A673 (cell line): ENCODE measurements around the gene KRT86. TPM values are rescaled to one million over a fixed set of nuclear protein-coding genes. Genes with fewer than 3 reads are reported as not detected.

Experiments used
- BruUV-seq: library from RNA; stranded (reverse); fragments of 400-500 nt; replicated peaks from 2 replicates; lab custom pipeline; 2021; lab: Mats Ljungman, UMichigan
- CTCF ChIA-PET: fragments of 300-600 bp; sonication (Branson Sonifier 250); formaldehyde crosslinking; loops from one replicate; lab custom pipeline; 2022; ENCODE audit warnings: antibody characterized with exemption; lab: Charles Lee
- POLR2A ChIA-PET: fragments of 300-600 bp; sonication (Branson Sonifier 250); formaldehyde crosslinking; loops from one replicate; lab custom pipeline; 2022; ENCODE audit warnings: antibody characterized with exemption; ENCODE audit not compliant: low non-redundant PET; lab: Charles Lee
- DNase-seq: peaks from one replicate; pipeline ENCODE4 v3.0.0-alpha.2; 2015; ENCODE audit warnings: low spot score
- H3K27ac ChIP-seq: fragments of 200-600 bp; sonication (generic); 2 replicates; pipeline ENCODE4 v1.5.1; 2016; ENCODE audit warnings: mixed run types, low read depth, mild to moderate bottlenecking, mixed read lengths, antibody characterized with exemption, low read length; ENCODE audit not compliant: poor library complexity, severe bottlenecking
- H3K27me3 ChIP-seq: fragments of 200-600 bp; sonication (generic); replicated peaks from 2 replicates; pipeline ENCODE4 v1.6.1; 2017; ENCODE audit warnings: mixed run types, low read depth, mild to moderate bottlenecking, mixed read lengths, antibody characterized with exemption, low read length; ENCODE audit not compliant: insufficient read depth, poor library complexity
- H3K36me3 ChIP-seq: fragments of 200-600 bp; sonication (generic); 2 replicates; pipeline ENCODE4 v1.6.1; 2016; ENCODE audit warnings: mixed run types, mild to moderate bottlenecking, mixed read lengths, antibody characterized with exemption, low read length; ENCODE audit not compliant: insufficient read depth, poor library complexity, severe bottlenecking
- H3K4me1 ChIP-seq: fragments of 200-600 bp; sonication (generic); 2 replicates; pipeline ENCODE4 v1.6.1; 2017; ENCODE audit warnings: mixed run types, mild to moderate bottlenecking, mixed read lengths, antibody characterized with exemption, low read length; ENCODE audit not compliant: insufficient read depth, poor library complexity, severe bottlenecking
- H3K4me3 ChIP-seq: fragments of 200-600 bp; sonication (generic); 2 replicates; pipeline ENCODE4 v1.5.1; 2016; ENCODE audit warnings: low read depth, mixed run types, mild to moderate bottlenecking, mixed read lengths, low read length; ENCODE audit not compliant: poor library complexity, severe bottlenecking
- H3K9me3 ChIP-seq: fragments of 200-600 bp; sonication (generic); 2 replicates; pipeline ENCODE4 v1.6.1; 2016; ENCODE audit warnings: mixed run types, low read depth, mild to moderate bottlenecking, mixed read lengths, antibody characterized with exemption, low read length; ENCODE audit not compliant: poor library complexity, severe bottlenecking
- CTCF ChIP-seq: fragments of 300-800, 200-600 bp; sonication (generic); conservative IDR thresholded peaks from 2 replicates; pipeline ENCODE4 v1.5.1; 2017; ENCODE audit warnings: low read depth, mild to moderate bottlenecking, antibody characterized with exemption, low read length, moderate library complexity, mixed read lengths
- EZH2 ChIP-seq: fragments of 200-600 bp; sonication (generic); IDR thresholded peaks from 2 replicates; pipeline ENCODE4 v1.6.1; 2017; ENCODE audit warnings: borderline replicate concordance, low read depth, mild to moderate bottlenecking, mixed read lengths, antibody characterized with exemption, low read length; ENCODE audit not compliant: poor library complexity, severe bottlenecking
- intact Hi-C: fragments of 100-400 bp; cut with micrococcal nuclease; formaldehyde crosslinking; loops from one replicate; pipeline ENCODE4 v1.10.0; 2022; ENCODE audit not compliant: unreplicated experiment
- total RNA-seq: library from RNA; stranded (reverse); gene quantifications from 2 replicates; pipeline ENCODE4 v1.2.3, GENCODE V29; 2021

KRT86 gene
- total RNA-seq, 1 experiment from 2014 or later: not detected

- ChIA-PET CTCF (interaction anchor here (0.9 kb wide), 1 partner anchor 23 kb away, joined by 3 read pairs; no protein-coding TSS in a partner anchor), POLR2A (no interaction called here)
- no peaks in the 10 kb centered on the region for H3K4me1 ChIP-seq
- intact Hi-C loops: no loop called here
- TF ChIP-seq CTCF: no peak
- no peak for TF ChIP-seq EZH2
- no peak overlapping the region for H3K4me3 ChIP-seq
- no peak for DNase-seq
- no peaks in the 10 kb centered on the region for H3K36me3 ChIP-seq
- H3K9me3 ChIP-seq: no peaks in the 10 kb centered on the region
- no peak overlapping the region for H3K27ac ChIP-seq
- BruUV-seq: no TSS peak
- no peaks in the 10 kb centered on the region for H3K27me3 ChIP-seq
Measured at GRCh38 chr12:52244615-52244994, 29.8 kb upstream of the KRT86 start.

DNA sequence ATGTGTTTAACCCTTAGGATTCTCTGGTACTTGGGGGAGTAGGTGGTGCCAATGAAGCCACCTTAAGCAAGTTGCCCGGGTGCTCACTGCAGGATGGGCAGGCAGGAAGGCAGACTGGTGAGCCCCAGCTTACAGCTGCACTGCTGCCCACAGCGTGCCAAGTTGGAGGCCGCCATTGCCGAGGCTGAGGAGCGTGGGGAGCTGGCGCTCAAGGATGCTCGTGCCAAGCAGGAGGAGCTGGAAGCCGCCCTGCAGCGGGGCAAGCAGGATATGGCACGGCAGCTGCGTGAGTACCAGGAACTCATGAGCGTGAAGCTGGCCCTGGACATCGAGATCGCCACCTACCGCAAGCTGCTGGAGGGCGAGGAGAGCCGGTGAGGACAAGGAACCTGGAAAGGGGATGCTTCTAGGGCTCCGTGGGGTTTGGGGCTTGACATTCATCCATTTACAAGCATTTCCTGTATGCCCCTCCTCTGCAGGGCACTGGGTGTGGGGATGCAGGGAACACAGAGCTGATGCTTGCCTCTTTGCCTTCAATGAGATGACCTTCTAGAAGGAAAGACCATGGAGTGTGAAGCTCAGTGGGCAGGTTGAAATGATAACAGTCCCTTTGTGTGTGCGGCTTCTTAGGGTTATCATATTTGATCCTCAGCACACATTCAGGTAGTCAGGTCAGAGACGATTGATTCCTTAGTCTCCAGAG, 29.0 kb upstream of the KRT86 start:
- Histone ChIP-seq H3K4me3 (no peak overlapping the region), H3K9me3 (no peaks in the 10 kb centered on the region), H3K27ac (no peak overlapping the region), H3K36me3 (no peaks in the 10 kb centered on the region), H3K4me1 (no peaks in the 10 kb centered on the region), H3K27me3 (no peaks in the 10 kb centered on the region)
- intact Hi-C loops: no loop called here
- no TSS peak for BruUV-seq
- TF ChIP-seq EZH2 (no peak), CTCF (no peak)
- ChIA-PET CTCF (interaction anchor here (0.6 kb wide), 1 partner anchor 1989 kb away, joined by 7 read pairs; no protein-coding TSS in a partner anchor), POLR2A (no interaction called here)
- no peak for DNase-seq

DNA sequence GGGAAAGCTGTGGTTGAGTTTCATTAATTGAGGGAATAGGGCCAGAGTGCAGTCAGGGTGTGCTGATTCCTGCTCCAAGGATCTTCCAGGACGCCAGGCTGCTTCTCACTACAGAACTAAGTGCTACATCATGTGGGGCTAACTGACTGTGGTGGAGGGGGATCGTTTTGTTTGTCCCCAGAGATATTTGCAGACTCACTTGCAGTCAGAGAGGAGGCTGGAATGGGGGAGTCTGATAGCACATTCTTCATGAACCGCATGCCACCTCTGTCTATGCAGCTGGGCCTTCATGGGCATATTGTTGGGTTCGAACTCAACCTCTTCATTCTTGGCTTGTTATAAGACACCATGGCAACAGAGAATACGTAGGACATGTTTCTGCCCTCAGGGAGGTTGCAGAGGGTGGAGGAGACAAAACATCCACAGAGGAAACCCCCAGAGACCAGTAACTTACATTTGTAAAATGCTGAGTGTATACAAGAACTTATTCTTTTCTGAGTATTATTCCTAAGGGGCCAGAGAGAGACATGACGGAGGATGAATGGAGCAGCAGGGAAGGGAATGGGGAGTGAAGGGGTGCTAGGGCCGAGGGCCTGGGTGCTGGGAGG, 28.4 kb upstream of the KRT86 start:
- no peaks in the 10 kb centered on the region for H3K27me3 ChIP-seq
- POLR2A ChIA-PET: no interaction called here

More for the DNA sequence above, 28.4 kb upstream of the KRT86 start:
- DNase-seq: no peak
- no peak for TF ChIP-seq CTCF
- no peak for TF ChIP-seq EZH2
- Histone ChIP-seq H3K4me1 (no peaks in the 10 kb centered on the region), H3K4me3 (no peak overlapping the region), H3K27ac (no peak overlapping the region), H3K9me3 (no peaks in the 10 kb centered on the region), H3K36me3 (no peaks in the 10 kb centered on the region)
- no TSS peak for BruUV-seq
- intact Hi-C loops: no loop called here
- CTCF ChIA-PET: interaction anchor here (0.6 kb wide), 1 partner anchor 1988 kb away, joined by 7 read pairs; no protein-coding TSS in a partner anchor
